Brain microvascular endothelial cell (primary cell): ENCODE results near the gene TSC2.

Experiments
- DNase-seq: peaks from one replicate; pipeline ENCODE4 v3.0.0-alpha.2; 2020
- H3K27ac ChIP-seq: fragments of 250-450 bp; sonication (Bioruptor Pico); 2 replicates; pipeline ENCODE4 v1.5.1; 2020; ENCODE audit warnings: mild to moderate bottlenecking, moderate library complexity
- H3K27me3 ChIP-seq: fragments of 250-450 bp; sonication (Bioruptor Pico); replicated peaks from 2 replicates; pipeline ENCODE4 v1.5.1; 2020; ENCODE audit warnings: mild to moderate bottlenecking
- H3K36me3 ChIP-seq: fragments of 250-450 bp; sonication (Bioruptor Pico); replicated peaks from 2 replicates; pipeline ENCODE4 v1.5.1; 2020; ENCODE audit warnings: mild to moderate bottlenecking
- H3K4me3 ChIP-seq: 2 replicates; pipeline ENCODE4 v1.5.1; 2011; ENCODE audit warnings: low read depth, mild to moderate bottlenecking, control low read depth, low read length, moderate library complexity
- CTCF ChIP-seq: IDR thresholded peaks from 2 replicates; pipeline ENCODE4 v1.5.1; 2011; ENCODE audit warnings: low read depth, mild to moderate bottlenecking, moderate library complexity, low read length, control low read depth, inconsistent platforms; ENCODE audit errors: missing control alignments
- in situ Hi-C: cut with HindIII; loops from 2 replicates; pipeline ENCODE4 v1.10.0; 2017; ENCODE audit warnings: low sequenced_read_pairs, low pct_ligation_motif_present

The TSC2 gene

GRCh38 chr16:2085669-2086068, 37.9 kb downstream of the TSC2 start:
- no peak for TF ChIP-seq CTCF

GRCh38 chr16:2086106-2086742, 38.4 kb downstream of the TSC2 start:
- H3K4me3 ChIP-seq = no peak overlapping the region
- no peak for TF ChIP-seq CTCF
- no peak for DNase-seq
- in situ Hi-C loops = no loop called here
- no peaks in the 10 kb centered on the region for H3K27me3 ChIP-seq
- H3K36me3 ChIP-seq = peaks cover 71% of the 10 kb centered on the region
- no peak overlapping the region for H3K27ac ChIP-seq

More at GRCh38 chr16:2085669-2086068, 37.9 kb downstream of the TSC2 start:
- no peak for DNase-seq
- Histone ChIP-seq H3K27me3 (no peaks in the 10 kb centered on the region), H3K36me3 (peaks cover 71% of the 10 kb centered on the region), H3K27ac (no peak overlapping the region), H3K4me3 (no peak overlapping the region)
- in situ Hi-C loops = no loop called here

GRCh38 chr16:2086812-2087747, 39.3 kb downstream of the TSC2 start:
- H3K36me3 ChIP-seq = peaks cover 71% of the 10 kb centered on the region
- no peak for TF ChIP-seq CTCF
- H3K4me3 ChIP-seq = no peak overlapping the region
- DNase-seq = no peak
- in situ Hi-C loops = no loop called here
- H3K27ac ChIP-seq = no peak overlapping the region
- H3K27me3 ChIP-seq = no peaks in the 10 kb centered on the region

GRCh38 chr16:2087748-2088631, 40.2 kb downstream of the TSC2 start:
- H3K36me3 ChIP-seq = peaks cover 74% of the 10 kb centered on the region
- no peak overlapping the region for H3K27ac ChIP-seq
- H3K27me3 ChIP-seq = no peaks in the 10 kb centered on the region
- TF ChIP-seq CTCF = no peak
- no peak overlapping the region for H3K4me3 ChIP-seq
- DNase-seq = no peak
- in situ Hi-C loops = no loop called here

- in situ Hi-C loops = no loop called here
- Histone ChIP-seq H3K4me3 (no peak overlapping the region), H3K36me3 (peaks cover 80% of the 10 kb centered on the region), H3K27me3 (no peaks in the 10 kb centered on the region), H3K27ac (no peak overlapping the region)
- no peak for DNase-seq
- TF ChIP-seq CTCF = no peak
Observed at GRCh38 chr16:2088759-2089358, 41.1 kb downstream of the TSC2 start.
